ENCODE measurements around the gene UBAC2. TPM values are rescaled to one million over a fixed set of nuclear protein-coding genes. Genes with fewer than 3 reads are reported as not detected.
"Not testable (repeated sequence)": the region's sequence is repeated elsewhere in the genome, so short reads cannot be mapped to it uniquely, and the experiment has no call there.

The UBAC2 gene
- total and polyA plus RNA-seq, 2 donors: 42.8 to 69.1 TPM

DNA sequence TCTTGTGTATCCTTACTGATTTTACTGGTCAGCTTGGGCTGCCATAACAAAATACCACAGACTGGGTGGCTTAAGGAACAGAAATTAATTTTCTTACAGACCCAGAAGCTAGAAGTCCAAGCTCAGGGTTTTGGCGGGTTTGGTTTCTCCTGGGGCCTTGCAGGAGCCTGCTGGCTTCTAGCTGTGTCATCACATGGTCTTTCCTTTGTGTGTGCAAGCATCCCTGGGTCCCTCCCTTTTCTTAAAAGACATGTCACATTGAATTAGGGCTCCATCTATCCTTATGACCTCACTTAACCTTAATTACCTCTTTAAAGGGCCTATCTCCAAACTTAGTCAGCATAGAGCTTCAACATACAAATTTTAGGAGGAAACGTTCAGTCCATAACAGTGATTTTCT is 23.4 kb downstream of the UBAC2 start:
- DNase-seq (ENCODE audit: low read depth in 6 of 9, low spot score in 9 of 9): no peak
- Histone ChIP-seq H3K27ac (ENCODE audit: low read depth in 1 of 2, low read length in 1 of 2) (peak overlapping the region in 1 of 2 donors; percentile 60), H3K9me3 (ENCODE audit: control insufficient read depth in 2 of 2, insufficient read depth in 1 of 2, low read length in 1 of 2) (no peaks in the 10 kb centered on the region), H3K36me3 (ENCODE audit: control insufficient read depth in 2 of 2, insufficient read depth in 2 of 2, low read length in 1 of 2) (peaks cover 3 to 8% of the 10 kb centered on the region in 2 donors), H3K4me3 (ENCODE audit: low read length in 2 of 2) (no peak overlapping the region), H3K4me1 (ENCODE audit: control insufficient read depth in 2 of 2, insufficient read depth in 2 of 2, low read length in 2 of 2) (peaks cover 32 to 46% of the 10 kb centered on the region in 2 donors), H3K27me3 (ENCODE audit: control insufficient read depth in 2 of 2, insufficient read depth in 1 of 2, low read length in 1 of 2) (no peaks in the 10 kb centered on the region)
- WGBS: 90% methylated on average over 2 of the region's 2 CpGs

DNA sequence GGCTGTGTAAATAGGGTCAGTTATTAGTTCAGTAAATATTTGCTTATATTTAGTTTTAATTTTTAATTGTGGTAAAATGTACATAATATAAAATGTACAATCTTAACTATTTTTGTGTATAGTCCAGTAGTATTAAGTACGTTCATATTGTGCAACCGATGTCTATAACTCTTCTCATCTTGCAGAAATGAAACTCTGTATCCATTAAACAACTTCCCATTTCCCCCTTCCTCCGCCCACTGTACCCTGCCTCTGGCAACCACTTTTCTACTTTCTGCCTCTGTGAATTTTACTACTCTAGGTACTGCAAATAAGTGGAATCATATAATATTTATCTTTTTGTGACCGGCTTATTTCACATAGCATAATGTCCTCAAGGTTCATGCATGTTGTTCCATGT is 24.4 kb downstream of the UBAC2 start:
- DNase-seq (ENCODE audit: low read depth in 6 of 9, low spot score in 9 of 9): no peak
- H3K27me3 ChIP-seq (ENCODE audit: control insufficient read depth in 2 of 2, insufficient read depth in 1 of 2, low read length in 1 of 2): no peaks in the 10 kb centered on the region
- H3K4me1 ChIP-seq (ENCODE audit: control insufficient read depth in 2 of 2, insufficient read depth in 2 of 2, low read length in 2 of 2): peaks cover 32 to 45% of the 10 kb centered on the region in 2 donors
- H3K27ac ChIP-seq (ENCODE audit: low read depth in 1 of 2, low read length in 1 of 2): no peak overlapping the region
- no peaks in the 10 kb centered on the region for H3K9me3 ChIP-seq (ENCODE audit: control insufficient read depth in 2 of 2, insufficient read depth in 1 of 2, low read length in 1 of 2)
- H3K36me3 ChIP-seq (ENCODE audit: control insufficient read depth in 2 of 2, insufficient read depth in 2 of 2, low read length in 1 of 2): peaks cover 3 to 8% of the 10 kb centered on the region in 2 donors
- 52% methylated on average over 4 of the region's 4 CpGs for WGBS
- H3K4me3 ChIP-seq (ENCODE audit: low read length in 2 of 2): no peak overlapping the region

DNA sequence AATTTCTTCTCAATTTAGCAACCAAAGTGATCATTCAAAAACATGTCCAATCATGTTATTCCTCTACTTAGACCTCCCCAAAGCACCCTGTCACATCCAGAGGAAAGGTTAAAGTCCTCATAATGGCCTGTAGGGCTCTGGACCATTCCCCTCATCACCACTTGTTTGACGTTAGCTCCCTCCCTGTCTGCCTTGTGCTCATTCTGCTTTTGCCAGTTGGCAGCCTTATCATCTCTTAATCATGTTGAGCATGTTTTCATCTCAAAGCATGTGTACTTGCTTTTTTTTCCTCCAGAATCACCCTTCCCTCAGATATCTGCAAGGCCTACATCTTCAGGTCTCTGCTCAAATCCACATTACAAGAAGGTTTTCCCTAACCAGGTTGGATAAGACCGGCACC is 25.9 kb downstream of the UBAC2 start:
- H3K9me3 ChIP-seq (ENCODE audit: control insufficient read depth in 2 of 2, insufficient read depth in 1 of 2, low read length in 1 of 2): no peaks in the 10 kb centered on the region
- no peak overlapping the region for H3K27ac ChIP-seq (ENCODE audit: low read depth in 1 of 2, low read length in 1 of 2)
- no peak overlapping the region for H3K4me3 ChIP-seq (ENCODE audit: low read length in 2 of 2)
- no peaks in the 10 kb centered on the region for H3K27me3 ChIP-seq (ENCODE audit: control insufficient read depth in 2 of 2, insufficient read depth in 1 of 2, low read length in 1 of 2)
- WGBS: 69% methylated on average over 2 of the region's 2 CpGs
- H3K4me1 ChIP-seq (ENCODE audit: control insufficient read depth in 2 of 2, insufficient read depth in 2 of 2, low read length in 2 of 2): peaks cover 29 to 45% of the 10 kb centered on the region in 2 donors
- H3K36me3 ChIP-seq (ENCODE audit: control insufficient read depth in 2 of 2, insufficient read depth in 2 of 2, low read length in 1 of 2): peaks cover 3 to 6% of the 10 kb centered on the region in 2 donors
- no peak for DNase-seq (ENCODE audit: low read depth in 6 of 9, low spot score in 9 of 9)

DNA sequence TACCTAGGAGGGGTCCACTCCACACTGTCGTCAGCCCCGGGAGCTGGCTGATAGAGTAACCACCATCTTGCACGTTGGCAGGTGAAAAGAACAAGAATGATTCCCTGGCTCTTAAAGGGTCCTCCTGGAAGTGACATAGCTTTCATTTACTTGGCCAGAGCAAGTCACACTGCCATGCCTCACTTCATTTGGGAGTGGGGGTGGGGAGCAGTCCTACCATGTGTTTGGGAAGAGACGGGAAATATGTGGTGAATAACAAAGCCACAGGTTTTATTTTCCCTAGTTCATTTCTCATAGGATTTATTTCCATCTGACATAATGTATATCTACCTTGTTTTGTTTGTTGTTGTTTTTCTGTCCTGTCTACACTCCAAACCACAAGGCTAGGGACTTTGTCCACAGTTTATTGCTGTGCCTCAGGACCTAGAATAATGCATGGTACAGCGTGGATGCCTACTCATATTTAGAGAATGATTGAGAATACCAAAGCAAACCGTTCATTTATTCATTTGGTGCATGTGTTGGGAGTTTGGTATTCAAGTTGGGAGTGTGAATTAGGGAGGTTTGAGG is 26.8 kb downstream of the UBAC2 start:
- Histone ChIP-seq H3K27ac (ENCODE audit: low read depth in 1 of 2, low read length in 1 of 2) (no peak overlapping the region), H3K4me1 (ENCODE audit: control insufficient read depth in 2 of 2, insufficient read depth in 2 of 2, low read length in 2 of 2) (peaks cover 29 to 39% of the 10 kb centered on the region in 2 donors)
- 95% methylated on average over 6 of the region's 6 CpGs for WGBS

DNA sequence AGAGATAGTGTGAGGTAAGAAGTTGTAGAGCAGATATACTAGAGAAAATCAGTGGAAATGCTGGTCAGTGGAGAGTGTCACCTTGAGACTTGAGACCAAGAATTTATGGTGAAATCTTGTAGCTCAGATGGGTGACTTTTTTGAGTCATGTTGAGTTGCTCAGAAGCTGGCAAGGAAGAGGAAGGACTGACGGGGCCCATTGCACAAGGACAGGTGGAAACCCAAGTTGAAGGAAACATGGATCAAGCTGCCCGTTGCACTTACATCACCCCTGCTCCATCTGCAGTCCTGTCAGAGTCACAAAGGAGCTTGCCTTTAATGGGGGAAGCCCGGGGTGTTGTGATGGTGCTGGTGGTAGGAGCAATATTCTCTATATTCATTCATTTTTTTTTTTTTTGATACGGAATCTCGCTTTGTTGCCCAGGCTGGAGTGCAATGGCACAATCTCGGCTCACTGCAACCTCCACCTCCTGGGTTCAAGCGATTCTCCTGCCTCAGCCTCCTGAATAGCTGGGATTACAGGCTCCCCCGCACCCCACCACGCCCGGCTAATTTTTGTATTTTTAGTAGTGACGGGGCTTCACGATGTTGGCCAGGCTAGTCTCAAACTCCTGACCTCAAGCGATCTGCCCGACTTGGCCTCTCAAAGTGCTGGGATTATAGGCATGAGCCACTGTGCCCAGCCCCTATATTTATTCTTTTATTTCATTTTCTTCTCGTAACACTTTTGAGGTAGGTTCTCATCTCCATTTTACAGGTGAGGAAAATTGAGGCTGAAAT is 27.4 kb downstream of the UBAC2 start:
- Histone ChIP-seq H3K27ac (ENCODE audit: low read depth in 1 of 2, low read length in 1 of 2) (peak overlapping the region in 1 of 2 donors; percentile 8), H3K9me3 (ENCODE audit: control insufficient read depth in 2 of 2, insufficient read depth in 1 of 2, low read length in 1 of 2) (no peaks in the 10 kb centered on the region), H3K27me3 (ENCODE audit: control insufficient read depth in 2 of 2, insufficient read depth in 1 of 2, low read length in 1 of 2) (no peaks in the 10 kb centered on the region), H3K36me3 (ENCODE audit: control insufficient read depth in 2 of 2, insufficient read depth in 2 of 2, low read length in 1 of 2) (no peaks in the 10 kb centered on the region), H3K4me1 (ENCODE audit: control insufficient read depth in 2 of 2, insufficient read depth in 2 of 2, low read length in 2 of 2) (peaks cover 29 to 39% of the 10 kb centered on the region in 2 donors), H3K4me3 (ENCODE audit: low read length in 2 of 2) (no peak overlapping the region)
- WGBS: 93% methylated on average over 15 of the region's 15 CpGs
- no peak for DNase-seq (ENCODE audit: low read depth in 6 of 9, low spot score in 9 of 9)

More for the DNA sequence above, 26.8 kb downstream of the UBAC2 start:
- no peaks in the 10 kb centered on the region for H3K27me3 ChIP-seq (ENCODE audit: control insufficient read depth in 2 of 2, insufficient read depth in 1 of 2, low read length in 1 of 2)
- no peak for DNase-seq (ENCODE audit: low read depth in 6 of 9, low spot score in 9 of 9)
- H3K36me3 ChIP-seq (ENCODE audit: control insufficient read depth in 2 of 2, insufficient read depth in 2 of 2, low read length in 1 of 2): no peaks in the 10 kb centered on the region
- H3K4me3 ChIP-seq (ENCODE audit: low read length in 2 of 2): no peak overlapping the region
- H3K9me3 ChIP-seq (ENCODE audit: control insufficient read depth in 2 of 2, insufficient read depth in 1 of 2, low read length in 1 of 2): no peaks in the 10 kb centered on the region

DNA sequence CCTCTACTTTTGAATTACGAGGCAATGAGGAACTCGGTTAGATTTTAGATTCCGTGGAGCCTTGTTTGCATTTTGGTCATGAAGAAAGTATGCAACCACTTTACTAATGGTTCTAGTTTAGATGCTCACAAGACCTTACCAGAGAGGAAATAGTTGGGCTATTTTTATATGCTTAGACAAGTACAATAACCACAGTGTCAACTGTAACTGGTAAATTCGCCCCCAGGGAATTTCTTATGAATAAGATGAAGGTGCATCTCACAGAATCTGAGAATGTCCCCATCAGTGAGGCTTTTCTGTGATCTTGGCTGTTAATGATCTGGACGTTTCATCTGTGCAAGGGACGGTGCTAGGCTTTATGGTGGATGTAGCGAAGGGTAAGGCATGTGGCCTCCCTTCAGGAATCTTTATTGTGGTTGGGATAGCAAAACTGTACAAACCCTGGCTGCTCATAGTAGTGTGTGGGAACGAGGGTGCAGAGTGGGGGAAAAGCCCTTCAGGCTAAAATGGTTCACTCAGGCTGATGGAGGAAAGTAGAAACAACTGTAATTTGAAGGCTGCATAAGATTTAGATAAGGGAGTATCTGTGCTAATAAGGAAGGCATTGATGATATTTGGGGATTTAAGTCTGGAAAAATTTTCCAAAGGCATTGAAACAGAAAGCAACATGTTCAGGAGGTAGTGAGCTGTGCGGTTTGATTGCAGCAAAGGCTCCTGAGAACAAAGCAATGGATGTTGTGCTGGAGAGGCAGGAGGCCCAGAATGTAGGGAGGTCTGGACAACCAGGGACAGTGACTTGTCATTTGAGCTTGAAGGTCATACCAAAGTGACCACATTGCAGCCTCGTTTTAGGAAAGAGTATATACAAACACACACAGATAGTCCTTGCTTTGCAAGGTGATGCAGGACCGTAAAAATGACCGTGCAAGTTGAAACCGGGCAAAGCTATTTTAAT is 28.4 kb downstream of the UBAC2 start:
- 34% methylated on average over 13 of the region's 13 CpGs for WGBS
- Histone ChIP-seq H3K27me3 (ENCODE audit: control insufficient read depth in 2 of 2, insufficient read depth in 1 of 2, low read length in 1 of 2) (no peaks in the 10 kb centered on the region), H3K27ac (ENCODE audit: low read depth in 1 of 2, low read length in 1 of 2) (peak overlapping the region; percentile 26 to 66), H3K9me3 (ENCODE audit: control insufficient read depth in 2 of 2, insufficient read depth in 1 of 2, low read length in 1 of 2) (no peaks in the 10 kb centered on the region), H3K4me1 (ENCODE audit: control insufficient read depth in 2 of 2, insufficient read depth in 2 of 2, low read length in 2 of 2) (peaks cover 25 to 39% of the 10 kb centered on the region in 2 donors), H3K4me3 (ENCODE audit: low read length in 2 of 2) (no peak overlapping the region), H3K36me3 (ENCODE audit: control insufficient read depth in 2 of 2, insufficient read depth in 2 of 2, low read length in 1 of 2) (no peaks in the 10 kb centered on the region)
- DNase-seq (ENCODE audit: low read depth in 6 of 9, low spot score in 9 of 9): peak in 1 of 9 donors; percentile 45

DNA sequence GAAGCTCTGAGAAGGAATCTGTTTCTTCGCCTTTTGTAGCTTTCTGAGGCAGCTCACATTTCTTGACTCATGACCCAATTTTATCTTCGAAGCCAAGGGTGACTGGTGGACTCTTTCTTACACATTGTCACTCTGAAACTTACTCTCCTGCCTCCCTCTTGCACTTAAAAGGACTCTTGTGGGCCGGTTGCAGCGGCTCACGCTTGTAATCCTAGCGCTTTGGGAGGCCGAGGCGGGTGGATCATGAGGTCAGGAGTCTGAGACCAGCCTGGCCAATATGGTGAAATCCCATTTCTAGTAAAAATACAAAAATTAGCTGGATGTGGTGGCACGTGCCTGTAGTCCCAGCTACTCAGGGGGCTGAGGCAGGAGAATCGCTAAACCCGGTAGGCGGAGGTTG is 29.9 kb downstream of the UBAC2 start:
- H3K4me3 ChIP-seq (ENCODE audit: low read length in 2 of 2); DNase-seq (ENCODE audit: low read depth in 6 of 9, low spot score in 9 of 9); H3K9me3 ChIP-seq (ENCODE audit: control insufficient read depth in 2 of 2, insufficient read depth in 1 of 2, low read length in 1 of 2); H3K27me3 ChIP-seq (ENCODE audit: control insufficient read depth in 2 of 2, insufficient read depth in 1 of 2, low read length in 1 of 2); H3K27ac ChIP-seq (ENCODE audit: low read depth in 1 of 2, low read length in 1 of 2); H3K36me3 ChIP-seq (ENCODE audit: control insufficient read depth in 2 of 2, insufficient read depth in 2 of 2, low read length in 1 of 2): not testable (repeated sequence)
- H3K4me1 ChIP-seq (ENCODE audit: control insufficient read depth in 2 of 2, insufficient read depth in 2 of 2, low read length in 2 of 2): peaks cover 23 to 39% of the 10 kb centered on the region in 2 donors
- 97% methylated on average over 12 of the region's 12 CpGs for WGBS

DNA sequence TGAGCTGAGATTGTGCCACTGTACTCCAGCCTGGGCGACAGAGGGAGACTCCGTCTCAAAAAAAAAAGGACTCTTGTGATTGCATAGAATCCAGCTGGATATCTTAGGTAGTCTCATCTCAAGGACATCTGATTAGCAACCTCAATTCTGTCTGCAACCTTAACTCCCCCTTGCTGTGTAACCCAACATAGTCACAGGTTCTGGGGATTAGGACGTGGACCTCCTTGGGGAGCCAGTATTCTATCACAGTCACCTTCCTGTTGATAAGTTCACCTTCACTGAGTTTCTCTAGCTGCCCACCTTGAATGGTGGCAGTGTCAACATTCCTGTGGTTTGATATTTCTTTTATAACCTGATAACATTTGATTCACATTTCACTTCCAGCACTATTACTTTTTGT is 30.3 kb downstream of the UBAC2 start:
- Histone ChIP-seq H3K27me3 (ENCODE audit: control insufficient read depth in 2 of 2, insufficient read depth in 1 of 2, low read length in 1 of 2) (no peaks in the 10 kb centered on the region), H3K4me3 (ENCODE audit: low read length in 2 of 2) (no peak overlapping the region), H3K9me3 (ENCODE audit: control insufficient read depth in 2 of 2, insufficient read depth in 1 of 2, low read length in 1 of 2) (no peaks in the 10 kb centered on the region), H3K4me1 (ENCODE audit: control insufficient read depth in 2 of 2, insufficient read depth in 2 of 2, low read length in 2 of 2) (peaks cover 23 to 37% of the 10 kb centered on the region in 2 donors), H3K27ac (ENCODE audit: low read depth in 1 of 2, low read length in 1 of 2) (no peak overlapping the region), H3K36me3 (ENCODE audit: control insufficient read depth in 2 of 2, insufficient read depth in 2 of 2, low read length in 1 of 2) (no peaks in the 10 kb centered on the region)
- whole genome bisulfite sequencing: 94% methylated on average over 3 of the region's 3 CpGs
- no peak for DNase-seq (ENCODE audit: low read depth in 6 of 9, low spot score in 9 of 9)

All from thymus (tissue), 11 donors.